DND-41 (cell line): ENCODE data around the gene LRRC3C.

Source experiments
- ATAC-seq: fragments of 200-7000 bp; cut with Tn5 transposase; 3 replicates; pipeline ENCODE4 v1.9.1; 2021; ENCODE audit warnings: low read depth; ENCODE audit not compliant: insufficient read depth
- DNase-seq: peaks from one replicate; pipeline ENCODE4 v3.0.0-alpha.2; 2020
- H2AFZ ChIP-seq: 2 replicates; pipeline ENCODE4 v1.6.0; 2012; ENCODE audit warnings: low read depth, low read length
- H3K27ac ChIP-seq: 2 replicates; pipeline ENCODE4 v1.5.1; 2012; ENCODE audit warnings: low read length, inconsistent platforms
- H3K27me3 ChIP-seq: fragments of 200-600 bp; sonication (generic); 2 replicates; pipeline ENCODE4 v1.6.0; 2012; ENCODE audit warnings: low read length, mild to moderate bottlenecking, inconsistent platforms; ENCODE audit not compliant: insufficient read depth, poor library complexity
- H3K36me3 ChIP-seq: 2 replicates; pipeline ENCODE4 v1.5.1; 2012; ENCODE audit warnings: low read length, inconsistent platforms; ENCODE audit not compliant: insufficient read depth
- H3K4me1 ChIP-seq: 2 replicates; pipeline ENCODE4 v1.5.1; 2012; ENCODE audit warnings: mild to moderate bottlenecking, low read length; ENCODE audit not compliant: insufficient read depth
- H3K4me2 ChIP-seq: 2 replicates; pipeline ENCODE4 v1.6.0; 2012; ENCODE audit warnings: mild to moderate bottlenecking, moderate library complexity, low read length, inconsistent platforms; ENCODE audit not compliant: insufficient read depth
- H3K4me3 ChIP-seq, 2 experiments: fragments of 200-600 bp in 1 of 2; shearing (Covaris generic) in 1 of 2; 2 replicates each; pipeline ENCODE4 v1.5.1; 2012 to 2016; ENCODE audit warnings: inconsistent platforms in 2 of 2, low read length in 2 of 2, mild to moderate bottlenecking in 2 of 2, low read depth in 1 of 2, moderate library complexity in 1 of 2
- H3K79me2 ChIP-seq: 2 replicates; pipeline ENCODE4 v1.6.0; 2012; ENCODE audit warnings: low read length, inconsistent platforms; ENCODE audit not compliant: insufficient read depth
- H3K9ac ChIP-seq: 2 replicates; pipeline ENCODE4 v1.6.0; 2012; ENCODE audit warnings: low read depth, mild to moderate bottlenecking, inconsistent platforms, low read length, moderate library complexity
- H3K9me3 ChIP-seq: 2 replicates; pipeline ENCODE4 v1.5.1; 2012; ENCODE audit warnings: low read length, moderate library complexity, mild to moderate bottlenecking, inconsistent platforms; ENCODE audit not compliant: insufficient read depth, severe bottlenecking
- H4K20me1 ChIP-seq: 2 replicates; pipeline ENCODE4 v1.6.0; 2012; ENCODE audit warnings: low read length; ENCODE audit not compliant: insufficient read depth
- EZH2 ChIP-seq: IDR thresholded peaks from 3 replicates; pipeline ENCODE4 v1.6.1; 2012; ENCODE audit warnings: borderline replicate concordance, low read depth, mild to moderate bottlenecking, moderate library complexity, low read length, inconsistent platforms; ENCODE audit not compliant: severe bottlenecking
- TF ChIP-seq, protein P1 (sequence below): IDR thresholded peaks from 2 replicates; pipeline ENCODE4 v1.5.1; 2012; ENCODE audit warnings: borderline replicate concordance, low read length, moderate library complexity, mild to moderate bottlenecking; ENCODE audit not compliant: poor library complexity, severe bottlenecking; ENCODE audit errors: extremely low read depth

The LRRC3C gene

GRCh38 chr17:39927929-39928857 is 661 bp downstream of the LRRC3C start:
- H3K79me2 ChIP-seq = peaks cover 50% of the 10 kb centered on the region
- H3K4me3 ChIP-seq = peak overlapping the region; percentile 90 to 97
- no peaks in the 10 kb centered on the region for H3K9me3 ChIP-seq
- peaks cover 41% of the 10 kb centered on the region for H3K4me1 ChIP-seq
- H3K9ac ChIP-seq = peak overlapping the region; percentile 83
- H2AFZ ChIP-seq = peak overlapping the region; percentile 100
- H3K27me3 ChIP-seq = no peaks in the 10 kb centered on the region
- ATAC-seq = peak; percentile 6
- peaks cover 22% of the 10 kb centered on the region for H3K36me3 ChIP-seq
- no peak for DNase-seq
- TF ChIP-seq, protein P1, sequence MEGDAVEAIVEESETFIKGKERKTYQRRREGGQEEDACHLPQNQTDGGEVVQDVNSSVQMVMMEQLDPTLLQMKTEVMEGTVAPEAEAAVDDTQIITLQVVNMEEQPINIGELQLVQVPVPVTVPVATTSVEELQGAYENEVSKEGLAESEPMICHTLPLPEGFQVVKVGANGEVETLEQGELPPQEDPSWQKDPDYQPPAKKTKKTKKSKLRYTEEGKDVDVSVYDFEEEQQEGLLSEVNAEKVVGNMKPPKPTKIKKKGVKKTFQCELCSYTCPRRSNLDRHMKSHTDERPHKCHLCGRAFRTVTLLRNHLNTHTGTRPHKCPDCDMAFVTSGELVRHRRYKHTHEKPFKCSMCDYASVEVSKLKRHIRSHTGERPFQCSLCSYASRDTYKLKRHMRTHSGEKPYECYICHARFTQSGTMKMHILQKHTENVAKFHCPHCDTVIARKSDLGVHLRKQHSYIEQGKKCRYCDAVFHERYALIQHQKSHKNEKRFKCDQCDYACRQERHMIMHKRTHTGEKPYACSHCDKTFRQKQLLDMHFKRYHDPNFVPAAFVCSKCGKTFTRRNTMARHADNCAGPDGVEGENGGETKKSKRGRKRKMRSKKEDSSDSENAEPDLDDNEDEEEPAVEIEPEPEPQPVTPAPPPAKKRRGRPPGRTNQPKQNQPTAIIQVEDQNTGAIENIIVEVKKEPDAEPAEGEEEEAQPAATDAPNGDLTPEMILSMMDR = no peak
- no peak for TF ChIP-seq EZH2
- peak overlapping the region; percentile 88 for H3K27ac ChIP-seq
- H3K4me2 ChIP-seq = peak overlapping the region; percentile 97
- peaks cover 34% of the 10 kb centered on the region for H4K20me1 ChIP-seq

GRCh38 chr17:39928858-39929645 is 1.5 kb downstream of the LRRC3C start:
- Histone ChIP-seq H3K27me3 (no peaks in the 10 kb centered on the region), H3K36me3 (peaks cover 13% of the 10 kb centered on the region), H3K4me1 (peaks cover 41% of the 10 kb centered on the region), H4K20me1 (peaks cover 26% of the 10 kb centered on the region), H3K79me2 (peaks cover 42% of the 10 kb centered on the region), H3K4me3 (peak overlapping the region in 1 of 2 experiments; percentile 97; a peak in 2 of 4 replicates), H3K4me2 (peak overlapping the region; percentile 97), H3K27ac (peak overlapping the region; percentile 88; the same call in 1 of the 2 replicates), H3K9me3 (no peaks in the 10 kb centered on the region), H3K9ac (peak overlapping the region; percentile 83; the same call in 1 of the 2 replicates), H2AFZ (no peak overlapping the region)
- no peak for DNase-seq
- no peak for ATAC-seq
- TF ChIP-seq, protein P1 = no peak
- no peak for TF ChIP-seq EZH2

DNA sequence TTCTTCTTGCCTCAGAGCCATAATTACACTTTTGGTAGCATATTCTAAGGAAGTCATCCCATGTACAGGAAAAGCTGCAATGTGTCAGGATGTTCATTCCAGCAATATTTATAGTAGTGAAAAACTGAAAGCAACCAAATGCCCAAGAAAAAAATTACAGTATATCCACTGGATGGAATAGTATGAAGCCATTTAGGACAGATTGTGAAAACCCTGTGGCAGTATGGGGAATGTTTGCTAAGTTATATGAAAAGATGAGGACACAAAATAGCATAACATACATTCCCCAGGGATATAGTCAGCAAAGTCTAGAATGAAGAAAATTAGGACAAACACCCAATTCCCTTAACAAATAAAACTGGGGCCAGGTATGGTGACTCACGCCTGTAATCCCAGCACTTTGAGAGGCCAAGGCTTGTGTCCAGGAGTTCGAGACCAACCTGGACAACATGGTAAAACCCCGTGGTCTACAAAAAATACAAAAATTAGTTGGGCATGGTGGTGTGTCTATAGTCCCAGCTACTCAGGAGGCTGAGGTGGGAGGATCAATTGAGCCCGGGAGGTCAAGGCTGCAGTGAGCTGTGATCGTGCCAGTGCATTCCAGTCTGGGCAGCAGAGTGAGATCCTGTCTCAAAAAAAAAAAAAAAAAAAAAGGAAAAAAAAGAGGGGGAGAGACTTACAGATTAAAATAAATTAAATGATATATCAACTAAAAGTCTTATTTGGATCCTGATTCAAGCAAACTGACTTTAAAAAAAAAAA is 2.3 kb downstream of the LRRC3C start:
- no peak for ATAC-seq
- Histone ChIP-seq H3K4me3 (no peak overlapping the region), H3K27ac (no peak overlapping the region), H3K4me2 (no peak overlapping the region), H3K79me2 (peaks cover 34% of the 10 kb centered on the region), H3K4me1 (peaks cover 35% of the 10 kb centered on the region), H2AFZ (no peak overlapping the region), H4K20me1 (peaks cover 18% of the 10 kb centered on the region), H3K36me3 (peaks cover 5% of the 10 kb centered on the region; the same call in 1 of the 2 replicates), H3K27me3 (no peaks in the 10 kb centered on the region), H3K9me3 (no peaks in the 10 kb centered on the region), H3K9ac (no peak overlapping the region)
- TF ChIP-seq, protein P1 = no peak
- no peak for TF ChIP-seq EZH2
- no peak for DNase-seq
